OCI-LY7 (cell line): ENCODE results near the gene RUNDC3A. TPM values are rescaled to one million over a fixed set of nuclear protein-coding genes. Genes with fewer than 3 reads are reported as not detected.

ENCODE experiments used
- BruUV-seq: library from RNA; stranded (reverse); fragments of 400-500 nt; replicated peaks from 2 replicates; lab custom pipeline; 2021; lab: Mats Ljungman, UMichigan
- CTCF ChIA-PET: fragments of 300-600 bp; sonication (Branson Sonifier 250); formaldehyde crosslinking; loops from one replicate; lab custom pipeline; 2022; ENCODE audit warnings: antibody characterized with exemption; ENCODE audit not compliant: unreplicated experiment; lab: Charles Lee
- POLR2A ChIA-PET: fragments of 300-600 bp; sonication (Branson Sonifier 250); formaldehyde crosslinking; loops from one replicate; lab custom pipeline; 2022; ENCODE audit warnings: antibody characterized with exemption; lab: Charles Lee
- DNase-seq: peaks from one replicate; pipeline ENCODE4 v3.0.0-alpha.2; 2015; ENCODE audit warnings: low spot score
- H2AFZ ChIP-seq: fragments of 200-600 bp; sonication (generic), shearing (Covaris generic); 2 replicates; pipeline ENCODE4 v1.6.1; 2014; ENCODE audit warnings: mild to moderate bottlenecking, antibody characterized with exemption, low read length, moderate library complexity
- H3K27ac ChIP-seq: fragments of 200-600 bp; sonication (generic); 2 replicates; pipeline ENCODE4 v1.5.1; 2014; ENCODE audit warnings: mixed run types, low read depth, mild to moderate bottlenecking, moderate library complexity, low read length, inconsistent platforms; ENCODE audit not compliant: poor library complexity, severe bottlenecking
- H3K36me3 ChIP-seq: fragments of 200-600 bp; sonication (generic); 2 replicates; pipeline ENCODE4 v1.6.1; 2014; ENCODE audit warnings: mild to moderate bottlenecking, antibody characterized with exemption, low read length, moderate library complexity, mixed read lengths; ENCODE audit not compliant: insufficient read depth
- H3K4me1 ChIP-seq: fragments of 200-600 bp; sonication (generic); 2 replicates; pipeline ENCODE4 v1.5.1; 2014; ENCODE audit warnings: mild to moderate bottlenecking, low read length; ENCODE audit not compliant: insufficient read depth, poor library complexity, severe bottlenecking
- H3K4me2 ChIP-seq: fragments of 200-600 bp; sonication (generic); 2 replicates; pipeline ENCODE4 v1.6.1; 2014; ENCODE audit warnings: mild to moderate bottlenecking, low read length
- H3K4me3 ChIP-seq: fragments of 200-600 bp; sonication (generic); 2 replicates; pipeline ENCODE4 v1.5.1; 2014; ENCODE audit warnings: mild to moderate bottlenecking, low read depth, low read length; ENCODE audit not compliant: poor library complexity, severe bottlenecking
- H3K79me2 ChIP-seq: fragments of 200-600 bp; sonication (generic); 2 replicates; pipeline ENCODE4 v1.6.1; 2016; ENCODE audit warnings: low read depth, mild to moderate bottlenecking, low read length, moderate library complexity, mixed read lengths; ENCODE audit not compliant: insufficient read depth
- H3K9me2 ChIP-seq: fragments of 200-600 bp; sonication (generic); 2 replicates; pipeline ENCODE4 v1.6.1; 2016; ENCODE audit warnings: mild to moderate bottlenecking, low read length, mixed read lengths; ENCODE audit not compliant: insufficient read depth
- H3K9me3 ChIP-seq: fragments of 200-600 bp; sonication (generic); 2 replicates; pipeline ENCODE4 v1.6.1; 2014; ENCODE audit warnings: mild to moderate bottlenecking, mixed run types, low read length, mixed read lengths
- H4K20me1 ChIP-seq: fragments of 200-600 bp; sonication (generic); 2 replicates; pipeline ENCODE4 v1.6.1; 2014; ENCODE audit warnings: mild to moderate bottlenecking, antibody characterized with exemption, low read length, moderate library complexity, mixed read lengths; ENCODE audit not compliant: insufficient read depth
- EZH2phosphoT487 ChIP-seq: fragments of 200-600 bp; sonication (generic); IDR thresholded peaks from 2 replicates; pipeline ENCODE4 v1.6.1; 2018; ENCODE audit warnings: low read depth, borderline replicate concordance, mild to moderate bottlenecking, mixed run types, antibody characterized with exemption, low read length, moderate library complexity, mixed read lengths
- intact Hi-C: fragments of 100-400 bp; cut with micrococcal nuclease; formaldehyde crosslinking; loops from one replicate; pipeline ENCODE4 v1.10.0; 2022; ENCODE audit not compliant: unreplicated experiment
- total RNA-seq, 2 experiments: library from RNA; depleted of rRNA in 1 of 2; stranded (reverse); fragments of >200 nt in 1 of 2; shearing (Covaris generic) in 1 of 2; gene quantifications; 2 replicates each; pipeline ENCODE4 v1.2.3, GENCODE V29; 2014 to 2022
- TF ChIP-seq, protein P1 (sequence below): fragments of 200-600 bp; sonication (generic); conservative IDR thresholded peaks from 2 replicates; pipeline ENCODE4 v1.5.1; 2014; ENCODE audit warnings: mild to moderate bottlenecking, antibody characterized with exemption, low read length, moderate library complexity, mixed read lengths

RUNDC3A gene
- total RNA-seq, 2 experiments from 2014 or later = 0.09 TPM; not detected in 1

DNA sequence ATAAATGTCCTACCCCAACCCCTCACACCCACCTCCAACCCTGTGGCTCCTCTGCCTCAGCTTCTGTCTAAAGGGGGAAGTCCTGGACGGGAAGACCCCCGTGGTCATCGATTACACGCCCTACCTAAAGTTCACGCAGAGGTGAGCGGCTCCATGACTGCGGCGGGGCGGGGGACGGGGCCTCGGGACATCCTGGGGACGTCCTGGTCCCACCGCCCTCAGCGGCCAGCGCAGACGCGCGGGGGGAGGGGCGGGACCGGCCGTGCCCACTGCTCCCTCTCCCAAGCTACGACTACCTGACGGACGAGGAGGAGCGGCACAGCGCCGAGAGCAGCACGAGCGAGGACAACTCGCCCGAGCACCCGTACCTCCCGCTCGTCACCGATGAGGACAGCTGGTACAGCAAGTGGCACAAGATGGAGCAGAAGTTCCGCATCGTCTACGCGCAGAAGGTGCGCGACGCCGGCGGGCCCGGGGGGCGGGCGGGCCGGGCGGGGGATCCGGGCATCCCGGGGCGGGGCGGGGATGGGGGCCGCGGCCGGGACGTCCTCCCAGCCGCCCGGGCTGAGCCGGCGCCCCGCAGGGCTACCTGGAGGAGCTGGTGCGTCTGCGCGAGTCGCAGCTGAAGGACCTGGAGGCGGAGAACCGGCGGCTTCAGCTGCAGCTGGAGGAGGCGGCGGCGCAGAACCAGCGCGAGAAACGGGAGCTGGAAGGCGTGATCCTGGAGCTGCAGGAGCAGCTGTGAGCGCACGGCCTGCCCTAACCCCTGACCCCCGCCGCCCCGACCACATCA, 6.7 kb downstream of the RUNDC3A start:
- H3K4me1 ChIP-seq = peaks cover 3% of the 10 kb centered on the region
- peak overlapping the region; percentile 61 for H3K4me3 ChIP-seq
- no peak for TF ChIP-seq EZH2phosphoT487
- TF ChIP-seq, protein P1, sequence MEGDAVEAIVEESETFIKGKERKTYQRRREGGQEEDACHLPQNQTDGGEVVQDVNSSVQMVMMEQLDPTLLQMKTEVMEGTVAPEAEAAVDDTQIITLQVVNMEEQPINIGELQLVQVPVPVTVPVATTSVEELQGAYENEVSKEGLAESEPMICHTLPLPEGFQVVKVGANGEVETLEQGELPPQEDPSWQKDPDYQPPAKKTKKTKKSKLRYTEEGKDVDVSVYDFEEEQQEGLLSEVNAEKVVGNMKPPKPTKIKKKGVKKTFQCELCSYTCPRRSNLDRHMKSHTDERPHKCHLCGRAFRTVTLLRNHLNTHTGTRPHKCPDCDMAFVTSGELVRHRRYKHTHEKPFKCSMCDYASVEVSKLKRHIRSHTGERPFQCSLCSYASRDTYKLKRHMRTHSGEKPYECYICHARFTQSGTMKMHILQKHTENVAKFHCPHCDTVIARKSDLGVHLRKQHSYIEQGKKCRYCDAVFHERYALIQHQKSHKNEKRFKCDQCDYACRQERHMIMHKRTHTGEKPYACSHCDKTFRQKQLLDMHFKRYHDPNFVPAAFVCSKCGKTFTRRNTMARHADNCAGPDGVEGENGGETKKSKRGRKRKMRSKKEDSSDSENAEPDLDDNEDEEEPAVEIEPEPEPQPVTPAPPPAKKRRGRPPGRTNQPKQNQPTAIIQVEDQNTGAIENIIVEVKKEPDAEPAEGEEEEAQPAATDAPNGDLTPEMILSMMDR = no peak
- H2AFZ ChIP-seq = no peak overlapping the region
- no peaks in the 10 kb centered on the region for H3K79me2 ChIP-seq
- BruUV-seq = no TSS peak
- ChIA-PET POLR2A (interaction anchor here (1.2 kb wide), 1 partner anchor 13 kb away, joined by 3 read pairs; no protein-coding TSS in a partner anchor), CTCF (interaction anchor here (0.6 kb wide), 1 partner anchor 22 kb away, joined by 4 read pairs; no protein-coding TSS in a partner anchor)
- no peaks in the 10 kb centered on the region for H3K9me2 ChIP-seq
- H3K27ac ChIP-seq = no peak overlapping the region
- intact Hi-C loops = no loop called here
- peak; percentile 42 for DNase-seq
- no peaks in the 10 kb centered on the region for H3K9me3 ChIP-seq
- no peaks in the 10 kb centered on the region for H4K20me1 ChIP-seq
- peak overlapping the region; percentile 59 for H3K4me2 ChIP-seq
- peaks cover 10% of the 10 kb centered on the region; the same call in 1 of the 2 replicates for H3K36me3 ChIP-seq

DNA sequence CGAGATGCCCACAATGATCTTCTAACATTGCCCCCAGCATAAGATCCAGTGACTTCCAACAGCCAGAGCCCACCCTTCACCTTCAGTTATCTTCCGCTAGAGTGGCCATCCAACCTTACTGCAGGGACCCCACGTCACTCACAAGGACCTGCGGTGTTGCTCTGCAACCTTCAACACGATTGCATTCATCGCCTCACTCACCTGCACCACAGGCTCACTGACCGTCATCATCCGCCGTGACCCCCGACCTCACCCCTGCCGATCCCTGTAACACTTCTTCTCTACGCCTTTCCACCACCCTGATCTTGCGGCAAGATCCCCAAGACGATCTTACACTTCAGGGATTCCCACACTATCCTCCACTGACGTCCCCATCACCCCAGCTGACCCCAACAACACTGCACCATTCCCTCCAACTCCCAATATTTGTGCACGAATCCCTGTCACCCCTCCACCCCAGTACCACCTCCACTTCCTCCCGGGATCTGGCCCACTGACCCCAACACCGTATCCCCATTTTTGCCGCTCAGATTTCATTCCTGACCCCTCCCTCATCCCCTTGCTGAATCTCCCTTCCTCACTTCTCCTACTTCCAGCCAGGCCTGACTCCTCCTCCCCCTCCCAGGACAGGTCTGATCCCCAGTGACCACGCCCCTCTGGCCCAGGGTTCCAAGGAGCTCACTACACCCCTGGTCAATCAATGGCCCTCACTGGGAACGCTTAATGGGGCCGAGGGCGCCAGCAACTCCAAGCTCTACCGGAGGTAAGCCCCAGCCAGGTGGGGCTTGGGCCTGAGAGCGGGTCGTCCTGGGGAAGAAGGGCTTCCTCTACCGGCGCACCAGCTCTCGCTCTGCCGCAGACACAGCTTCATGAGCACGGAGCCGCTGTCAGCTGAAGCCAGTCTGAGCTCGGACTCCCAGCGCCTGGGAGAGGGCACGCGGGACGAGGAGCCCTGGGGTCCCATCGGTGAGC, 7.6 kb downstream of the RUNDC3A start:
- no TSS peak for BruUV-seq
- Histone ChIP-seq H4K20me1 (no peaks in the 10 kb centered on the region), H3K9me3 (no peaks in the 10 kb centered on the region), H3K79me2 (no peaks in the 10 kb centered on the region), H3K4me3 (peak overlapping the region; percentile 31), H3K36me3 (peaks cover 20% of the 10 kb centered on the region), H3K9me2 (no peaks in the 10 kb centered on the region), H3K27ac (no peak overlapping the region), H3K4me1 (no peaks in the 10 kb centered on the region), H3K4me2 (peak overlapping the region; percentile 59; the same call in 1 of the 2 replicates), H2AFZ (no peak overlapping the region)
- ChIA-PET POLR2A (interaction anchor here (0.7 to 1.2 kb wide), 2 partner anchors 14 to 255 kb away, joined by 3 to 4 read pairs; no protein-coding TSS in a partner anchor), CTCF (interaction anchor here (0.6 kb wide), 1 partner anchor 34 kb away, joined by 3 read pairs; no protein-coding TSS in a partner anchor)
- intact Hi-C loops = no loop called here
- DNase-seq = no peak
- TF ChIP-seq EZH2phosphoT487 = no peak
- TF ChIP-seq, protein P1 = no peak
